T1000 (cell line): ENCODE results near the gene SUN1.

Source experiments
- DNase-seq: peaks from one replicate; lab custom pipeline; 2025; ENCODE audit warnings: mixed read lengths; lab: John Stamatoyannopoulos, UW

The SUN1 gene

GRCh38 chr7:876972-877311 is 44.7 kb downstream of the SUN1 start:
- DNase-seq: no peak

- no peak for DNase-seq
Measured at GRCh38 chr7:877312-878232, 45.3 kb downstream of the SUN1 start.

GRCh38 chr7:879093-879492 is 46.8 kb downstream of the SUN1 start:
- no peak for DNase-seq

- no peak for DNase-seq
Measured at GRCh38 chr7:879706-880105, 47.4 kb downstream of the SUN1 start.

- no peak for DNase-seq
Measured at GRCh38 chr7:880450-880849, 48.2 kb downstream of the SUN1 start.

GRCh38 chr7:881441-882234 is 49.4 kb downstream of the SUN1 start:
- no peak for DNase-seq

GRCh38 chr7:882336-883035 is 50.2 kb downstream of the SUN1 start:
- no peak for DNase-seq

GRCh38 chr7:883055-884021 is 51.1 kb downstream of the SUN1 start:
- DNase-seq: no peak

GRCh38 chr7:884191-885003 is 52.1 kb downstream of the SUN1 start:
- DNase-seq: no peak

GRCh38 chr7:885261-885892 is 53.1 kb downstream of the SUN1 start:
- DNase-seq: no peak

- no peak for DNase-seq
Measured at GRCh38 chr7:885893-886625, 53.8 kb downstream of the SUN1 start.

GRCh38 chr7:886626-887487 is 54.6 kb downstream of the SUN1 start:
- DNase-seq: no peak

GRCh38 chr7:887488-887820 is 55.2 kb downstream of the SUN1 start:
- no peak for DNase-seq

GRCh38 chr7:888081-889024 is 56.1 kb downstream of the SUN1 start:
- no peak for DNase-seq

GRCh38 chr7:889025-889390 is 56.7 kb downstream of the SUN1 start:
- no peak for DNase-seq

GRCh38 chr7:889391-889790 is 57.1 kb downstream of the SUN1 start:
- no peak for DNase-seq

- DNase-seq: no peak
Measured at GRCh38 chr7:890868-891267, 58.6 kb downstream of the SUN1 start.
